ENCODE measurements around the gene MATCAP1. TPM values are rescaled to one million over a fixed set of nuclear protein-coding genes. Genes with fewer than 3 reads are reported as not detected.

The MATCAP1 gene
- total RNA-seq, 1 experiment from 2014 or later: 22.2 TPM

DNA sequence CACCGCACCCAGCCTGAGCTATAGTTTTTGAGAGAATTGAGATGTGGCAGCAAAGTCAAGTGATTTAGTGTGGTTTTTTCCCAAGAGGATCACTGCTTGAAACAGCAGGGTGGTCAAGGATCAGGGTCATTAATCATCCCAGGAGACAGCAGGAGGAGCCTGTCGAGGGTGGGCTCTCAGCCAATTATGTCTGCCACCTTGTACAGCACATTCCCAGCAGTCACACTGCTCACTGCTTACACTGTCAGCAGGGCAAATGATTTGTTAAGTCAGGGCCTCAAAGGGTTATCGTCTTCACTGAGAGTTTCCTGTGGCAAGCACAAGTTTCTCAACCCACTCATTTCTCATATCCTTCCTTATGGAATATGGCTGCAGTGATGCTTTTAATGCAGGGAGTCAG is 46.2 kb downstream of the MATCAP1 start:
- ChIA-PET CTCF (interaction anchor here (0.6 kb wide), 1 partner anchor 109 kb away, joined by 4 read pairs; no protein-coding TSS in a partner anchor), POLR2A (no interaction called here)

DNA sequence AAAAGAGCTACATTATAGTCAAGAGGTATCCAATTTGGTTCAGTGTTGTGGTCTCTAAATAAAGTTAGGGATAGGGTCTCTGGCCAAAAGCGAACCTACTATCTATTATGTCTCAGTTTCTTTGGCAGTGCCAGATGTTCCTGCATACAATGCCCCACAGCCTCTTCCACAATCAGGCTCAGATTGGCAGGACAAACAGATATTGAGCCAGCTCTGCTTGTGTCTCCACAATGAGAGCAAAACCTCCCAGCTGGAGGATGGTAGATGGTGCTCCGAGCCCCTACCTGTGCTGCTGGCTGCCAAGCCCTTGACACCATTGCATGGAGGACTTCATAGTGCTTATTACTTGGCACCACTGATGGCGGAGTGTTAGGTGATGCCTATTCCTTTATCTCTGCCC is 54.3 kb downstream of the MATCAP1 start:
- CTCF ChIA-PET: no interaction called here
- Mint-ChIP-seq H3K27me3 (ENCODE audit: insufficient read depth, unreplicated experiment) (no peaks in the 10 kb centered on the region), H3K36me3 (ENCODE audit: insufficient read depth, unreplicated experiment) (peaks cover 63% of the 10 kb centered on the region), H3K27ac (ENCODE audit: unreplicated experiment) (no peak overlapping the region), H3K9me3 (ENCODE audit: unreplicated experiment) (no peaks in the 10 kb centered on the region), H3K4me1 (ENCODE audit: low read depth, unreplicated experiment) (no peaks in the 10 kb centered on the region), H3K4me3 (ENCODE audit: unreplicated experiment) (no peak overlapping the region)
- BruUV-seq (replicated peaks): no TSS peak
- DNase-seq: no peak
- no peak for TF ChIP-seq CTCF (IDR thresholded peaks at IDR 0.05; ENCODE audit: insufficient read depth in 1 of 2, low read depth in 1 of 2, low read length in 1 of 2, severe bottlenecking in 1 of 2, unreplicated experiment in 1 of 2)
- intact Hi-C loops (cut with micrococcal nuclease; ENCODE audit: unreplicated experiment): no loop called here
- Histone ChIP-seq H3K9me3 (no peaks in the 10 kb centered on the region), H3K4me3 (ENCODE audit: low read depth, low read length) (no peak overlapping the region), H3K4me1 (no peaks in the 10 kb centered on the region), H3K27me3 (replicated peaks; ENCODE audit: control insufficient read depth, insufficient read depth, low read length) (no peaks in the 10 kb centered on the region), H3K36me3 (ENCODE audit: control insufficient read depth, insufficient read depth, low read length) (peaks cover 2% of the 10 kb centered on the region; the same call in 1 of the 2 replicates)
- POLR2A ChIA-PET: interaction anchor here (0.6 kb wide), 1 partner anchor 308 kb away, joined by 7 read pairs; no protein-coding TSS in a partner anchor

More for the DNA sequence above, 46.2 kb downstream of the MATCAP1 start:
- Mint-ChIP-seq H3K4me1 (ENCODE audit: low read depth, unreplicated experiment) (no peaks in the 10 kb centered on the region), H3K27ac (ENCODE audit: unreplicated experiment) (no peak overlapping the region), H3K27me3 (ENCODE audit: insufficient read depth, unreplicated experiment) (no peaks in the 10 kb centered on the region), H3K4me3 (ENCODE audit: unreplicated experiment) (no peak overlapping the region), H3K9me3 (ENCODE audit: unreplicated experiment) (no peaks in the 10 kb centered on the region), H3K36me3 (ENCODE audit: insufficient read depth, unreplicated experiment) (peaks cover 93% of the 10 kb centered on the region)
- intact Hi-C loops (cut with micrococcal nuclease; ENCODE audit: unreplicated experiment): no loop called here
- no peak for DNase-seq
- BruUV-seq (replicated peaks): no TSS peak
- Histone ChIP-seq H3K4me3 (ENCODE audit: low read depth, low read length) (no peak overlapping the region), H3K9me3 (no peaks in the 10 kb centered on the region), H3K27me3 (replicated peaks; ENCODE audit: control insufficient read depth, insufficient read depth, low read length) (no peaks in the 10 kb centered on the region), H3K4me1 (no peaks in the 10 kb centered on the region), H3K36me3 (ENCODE audit: control insufficient read depth, insufficient read depth, low read length) (peaks cover 4% of the 10 kb centered on the region)
- no peak for TF ChIP-seq CTCF (IDR thresholded peaks at IDR 0.05; ENCODE audit: insufficient read depth in 1 of 2, low read depth in 1 of 2, low read length in 1 of 2, severe bottlenecking in 1 of 2, unreplicated experiment in 1 of 2)

- TF ChIP-seq CTCF (IDR thresholded peaks at IDR 0.05; ENCODE audit: insufficient read depth in 1 of 2, low read depth in 1 of 2, low read length in 1 of 2, severe bottlenecking in 1 of 2, unreplicated experiment in 1 of 2): no peak
- Histone ChIP-seq H3K4me3 (ENCODE audit: low read depth, low read length) (no peak overlapping the region), H3K36me3 (ENCODE audit: control insufficient read depth, insufficient read depth, low read length) (peaks cover 2% of the 10 kb centered on the region; the same call in 1 of the 2 replicates), H3K9me3 (no peaks in the 10 kb centered on the region), H3K4me1 (no peaks in the 10 kb centered on the region), H3K27me3 (replicated peaks; ENCODE audit: control insufficient read depth, insufficient read depth, low read length) (no peaks in the 10 kb centered on the region)
- no peak for DNase-seq
- BruUV-seq (replicated peaks): no TSS peak
- POLR2A ChIA-PET: no interaction called here
- Mint-ChIP-seq H3K27ac (ENCODE audit: unreplicated experiment) (no peak overlapping the region), H3K4me1 (ENCODE audit: low read depth, unreplicated experiment) (no peaks in the 10 kb centered on the region), H3K4me3 (ENCODE audit: unreplicated experiment) (no peak overlapping the region), H3K36me3 (ENCODE audit: insufficient read depth, unreplicated experiment) (peaks cover 63% of the 10 kb centered on the region), H3K9me3 (ENCODE audit: unreplicated experiment) (no peaks in the 10 kb centered on the region), H3K27me3 (ENCODE audit: insufficient read depth, unreplicated experiment) (no peaks in the 10 kb centered on the region)
- CTCF ChIA-PET: no interaction called here
- intact Hi-C loops (cut with micrococcal nuclease; ENCODE audit: unreplicated experiment): no loop called here
Observed at GRCh38 chr16:67128887-67129286, 54.9 kb downstream of the MATCAP1 start.

All from Caco-2 (cell line).